Posterior vena cava (tissue), 2 donors: Measurements from ENCODE around the gene BRF1. TPM values are rescaled to one million over a fixed set of nuclear protein-coding genes. Genes with fewer than 3 reads are reported as not detected.
"Not testable (repeated sequence)": the region's sequence is repeated elsewhere in the genome, so short reads cannot be mapped to it uniquely, and the experiment has no call there.

ENCODE experiments used
- DNase-seq: peaks from one replicate; pipeline ENCODE4 v3.0.0-alpha.2; 2020; ENCODE audit warnings: low spot score
- intact Hi-C, 2 donors: fragments of 100-400 bp; cut with DNase I; formaldehyde crosslinking; loops; one replicate each; pipeline versions ENCODE4 v1.14.1 to v1.14.2; 2022 to 2023
- long read RNA-seq, 2 donors: library from polyadenylated mRNA; unstranded; transcript quantifications; one replicate each; pipeline ENCODE4 v2.0.0, GENCODE V29; 2020 to 2021
- total RNA-seq, 2 donors: library from RNA; stranded (reverse); fragmentation: NEBNext Ultra II Directional; extraction: Animal tissue kit (Norgen Biotek cat#: 25700); gene quantifications; one replicate each; pipeline ENCODE4 v1.2.1, GENCODE V29; 2021
- donor health status: DM: yes; HTN: yes; CAD: no.
- donor health status: DM: yes; HTN: yes; CAD: no.

Gene BRF1, protein sequence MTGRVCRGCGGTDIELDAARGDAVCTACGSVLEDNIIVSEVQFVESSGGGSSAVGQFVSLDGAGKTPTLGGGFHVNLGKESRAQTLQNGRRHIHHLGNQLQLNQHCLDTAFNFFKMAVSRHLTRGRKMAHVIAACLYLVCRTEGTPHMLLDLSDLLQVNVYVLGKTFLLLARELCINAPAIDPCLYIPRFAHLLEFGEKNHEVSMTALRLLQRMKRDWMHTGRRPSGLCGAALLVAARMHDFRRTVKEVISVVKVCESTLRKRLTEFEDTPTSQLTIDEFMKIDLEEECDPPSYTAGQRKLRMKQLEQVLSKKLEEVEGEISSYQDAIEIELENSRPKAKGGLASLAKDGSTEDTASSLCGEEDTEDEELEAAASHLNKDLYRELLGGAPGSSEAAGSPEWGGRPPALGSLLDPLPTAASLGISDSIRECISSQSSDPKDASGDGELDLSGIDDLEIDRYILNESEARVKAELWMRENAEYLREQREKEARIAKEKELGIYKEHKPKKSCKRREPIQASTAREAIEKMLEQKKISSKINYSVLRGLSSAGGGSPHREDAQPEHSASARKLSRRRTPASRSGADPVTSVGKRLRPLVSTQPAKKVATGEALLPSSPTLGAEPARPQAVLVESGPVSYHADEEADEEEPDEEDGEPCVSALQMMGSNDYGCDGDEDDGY
- 10 to 100 TPM; 18.8 to 19.4 TPM for total RNA-seq
- long read RNA-seq, donor 1, partial matches to known transcripts, result 5 of 9 reads
- long read RNA-seq, donor 1, other reads (novel, unspliced or antisense), result 3 of 9 reads
- long read RNA-seq, donor 2, partial matches to known transcripts, result 24 of 28 reads
- long read RNA-seq, donor 2, other reads (novel, unspliced or antisense), result 3 of 28 reads

DNA sequence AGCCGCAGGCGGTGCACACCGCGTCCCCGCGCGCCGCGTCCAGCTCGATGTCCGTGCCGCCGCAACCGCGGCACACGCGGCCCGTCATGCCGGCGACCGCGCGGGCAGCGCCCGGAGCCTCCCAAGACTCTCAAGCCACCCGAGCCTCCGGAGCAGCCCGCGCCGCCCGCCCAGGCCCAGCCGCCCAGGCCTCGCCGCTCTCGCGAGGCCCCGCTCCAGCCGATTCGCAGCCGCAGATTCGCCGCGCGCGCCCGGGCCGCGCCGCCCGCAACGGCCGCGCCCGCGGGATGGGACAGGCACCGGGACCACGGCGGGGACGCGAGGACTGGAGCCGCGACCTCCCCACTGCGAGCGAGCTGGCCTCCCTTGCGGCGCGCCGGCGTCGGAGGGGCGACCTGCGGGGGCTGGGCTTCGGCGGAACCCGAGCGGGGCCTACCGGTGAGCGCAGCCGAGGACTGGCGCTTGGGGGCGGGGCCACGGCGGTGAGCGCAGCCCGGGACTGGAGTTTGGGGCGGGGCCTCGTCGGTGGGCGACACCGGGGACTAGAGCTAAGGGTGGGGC, at the start of gene BRF1:
BRF1 (minus strand) TSS at position 460 of the 561 bp plus-strand sequence; CDS start at position 88, 372 bp downstream.
- intact Hi-C loops, result no loop called here
- peak; percentile 98 for DNase-seq

GRCh38 chr14:105349992-105350391, 49.2 kb upstream of the BRF1 start:
- DNase-seq, result no peak
- intact Hi-C loops, result loop anchor here (5.0 kb wide), 3 partner anchors 143 to 258 kb away; no protein-coding TSS in a partner anchor

- intact Hi-C loops, result no loop called here
- no peak for DNase-seq
Measured at GRCh38 chr14:105348945-105349699, 48.3 kb upstream of the BRF1 start.

DNA sequence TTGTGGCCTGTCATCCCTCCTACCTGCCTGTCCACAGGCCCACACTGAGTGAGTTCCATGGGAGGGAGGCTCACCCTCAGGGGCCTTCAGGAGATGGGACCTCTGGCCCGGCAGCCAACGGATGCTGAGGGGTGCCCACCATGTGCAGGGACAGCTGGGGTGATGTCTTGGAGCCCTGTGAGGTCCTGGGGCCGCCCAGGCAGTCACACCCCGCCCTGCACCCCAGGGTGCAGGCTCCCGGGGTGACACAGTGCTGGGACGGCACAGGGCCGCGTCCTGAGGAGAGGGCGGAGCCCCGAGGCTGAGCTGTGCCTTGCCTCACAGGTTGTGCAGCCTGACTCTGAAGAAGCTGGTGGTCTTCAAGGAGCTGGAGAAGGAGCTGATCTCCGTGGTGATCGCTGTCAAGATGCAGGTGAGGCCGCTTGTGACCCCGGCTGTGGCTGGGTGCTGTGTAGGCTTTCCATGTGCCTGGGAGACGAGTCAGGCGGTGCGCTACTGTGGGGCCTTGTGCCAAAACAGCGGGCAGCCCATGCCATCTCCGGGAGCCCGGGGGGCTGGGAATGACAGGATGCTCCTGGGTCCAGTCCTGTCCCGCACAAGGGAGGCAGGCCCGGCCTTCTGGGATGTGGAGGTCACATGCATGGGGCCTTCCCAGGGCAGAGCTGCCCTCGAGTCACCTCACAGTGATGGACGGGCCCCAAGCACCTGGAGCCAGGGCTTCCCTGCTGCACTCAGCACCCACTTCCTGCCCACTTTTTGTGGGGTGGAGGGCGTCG, 47.6 kb upstream of the BRF1 start:
- DNase-seq, result no peak
- intact Hi-C loops, result no loop called here

DNA sequence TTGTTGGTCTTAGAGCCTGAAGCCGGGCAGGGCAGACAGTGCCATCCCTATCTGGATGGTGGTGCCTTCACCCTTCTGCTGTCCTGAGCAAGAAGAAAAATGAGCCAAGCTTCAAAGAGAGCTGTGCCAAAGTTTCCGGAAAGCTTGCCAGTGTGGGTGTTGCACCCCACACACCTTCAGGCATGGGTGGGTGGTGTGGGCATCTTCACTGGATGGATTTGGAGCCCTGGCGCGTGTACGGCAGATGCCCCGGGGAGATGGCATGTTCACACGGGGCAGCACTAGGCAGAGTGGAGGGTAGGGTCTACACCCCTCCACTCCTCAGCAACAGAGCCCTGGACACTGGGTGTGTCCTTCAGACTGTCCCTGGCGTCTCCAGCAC, 46.8 kb upstream of the BRF1 start:
- DNase-seq, result no peak
- intact Hi-C loops, result no loop called here

DNA sequence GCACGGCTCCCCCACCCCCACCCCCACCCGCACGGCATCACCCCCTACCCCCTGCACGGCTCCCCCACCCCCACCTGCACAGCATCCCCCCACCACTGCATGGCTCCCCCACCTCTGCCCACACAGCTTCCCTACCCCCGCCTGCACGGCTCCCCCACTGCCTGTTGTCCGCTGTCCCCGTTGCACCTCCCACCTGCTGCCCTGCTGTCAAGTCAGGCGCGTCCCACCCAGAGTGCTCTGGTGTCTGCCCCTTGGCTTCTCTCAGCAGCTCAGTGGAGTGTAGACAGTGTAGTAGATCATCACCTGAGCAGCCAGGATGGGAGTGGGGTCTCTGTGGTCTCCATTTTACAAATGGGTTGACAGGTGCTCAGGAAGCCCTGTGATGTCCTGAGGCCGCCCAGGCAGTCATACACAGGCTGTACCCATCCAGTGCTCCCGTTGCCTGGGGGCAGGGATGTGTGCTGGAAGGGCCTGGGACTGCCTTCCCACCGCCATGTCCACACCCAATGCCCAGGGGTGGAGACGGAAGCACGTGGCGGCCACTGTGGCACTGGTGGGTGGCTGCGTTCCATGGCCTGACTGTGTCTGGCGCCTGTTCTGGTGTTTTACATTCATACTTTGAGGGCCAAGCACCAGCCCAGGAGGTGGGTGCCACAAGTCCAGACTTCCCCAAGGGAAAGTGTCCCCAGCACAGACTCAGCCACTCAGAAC, 46.2 kb upstream of the BRF1 start:
- no peak for DNase-seq
- intact Hi-C loops, result no loop called here

GRCh38 chr14:105346200-105346533, 45.4 kb upstream of the BRF1 start:
- intact Hi-C loops, result no loop called here
- DNase-seq, result no peak

DNA sequence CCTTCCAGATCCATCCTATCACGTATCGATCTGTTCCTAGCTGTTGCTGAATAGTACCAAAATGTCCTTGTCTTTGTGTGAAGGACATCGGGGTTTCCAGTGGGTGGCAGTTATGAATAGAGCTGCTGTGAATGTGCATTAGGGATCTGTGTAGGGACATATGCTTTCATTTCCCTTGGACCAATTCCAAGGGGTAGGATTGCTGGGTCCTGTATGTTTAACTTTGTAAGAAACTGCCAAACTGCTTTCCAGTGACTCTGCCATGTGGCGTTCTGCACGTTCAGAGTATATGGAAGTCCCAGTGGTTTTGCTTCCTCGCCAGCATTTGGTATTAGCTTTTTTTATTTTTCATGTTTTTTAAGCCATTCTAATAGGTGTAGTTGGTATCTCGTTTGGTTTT, 42.4 kb upstream of the BRF1 start:
- no peak for DNase-seq
- intact Hi-C loops, result no loop called here

GRCh38 chr14:105340821-105341733, 40.3 kb upstream of the BRF1 start:
- intact Hi-C loops, result no loop called here
- DNase-seq, result no peak

- intact Hi-C loops, result no loop called here
- DNase-seq, result no peak
Measured at GRCh38 chr14:105337966-105338741, 37.4 kb upstream of the BRF1 start.

GRCh38 chr14:105337433-105337832, 36.6 kb upstream of the BRF1 start:
- DNase-seq, result no peak
- intact Hi-C loops, result no loop called here

- DNase-seq, result no peak
- intact Hi-C loops, result no loop called here
Measured at GRCh38 chr14:105336477-105337287, 35.9 kb upstream of the BRF1 start.

GRCh38 chr14:105335735-105336476, 35.1 kb upstream of the BRF1 start:
- no peak for DNase-seq
- intact Hi-C loops, result no loop called here

DNA sequence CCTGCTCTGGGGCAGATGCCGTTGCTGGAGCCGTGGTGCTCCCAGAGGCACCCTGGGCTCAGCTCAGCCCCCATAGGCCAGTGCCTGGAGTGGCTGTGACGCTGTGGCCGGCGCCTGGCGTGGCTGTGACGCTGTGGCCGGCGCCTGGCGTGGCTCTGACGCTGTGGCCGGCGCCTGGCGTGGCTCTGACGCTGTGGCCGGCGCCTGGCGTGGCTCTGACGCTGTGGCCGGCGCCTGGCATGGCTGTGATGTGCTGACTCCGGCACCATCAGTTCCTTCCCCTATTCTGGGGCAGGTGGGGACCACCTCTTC, 34.4 kb upstream of the BRF1 start:
- DNase-seq, intact Hi-C loops: not testable (repeated sequence)
